ENCODE measurements around the gene SKIC2.
A peak's percentile ranks its signal among the peaks of the same experiment; 100 is the strongest.

SKIC2 gene

GRCh38 chr6:31945507-31946369 is 13.2 kb upstream of the SKIC2 start, which contains the start of gene CFB:
Gene CFB (plus strand): TSS chr6:31946095. CDS start chr6:31946222, 127 bp downstream.
- DNase-seq (ENCODE audit: low spot score) = no peak

GRCh38 chr6:31946370-31946885 is 12.5 kb upstream of the SKIC2 start:
- no peak for DNase-seq (ENCODE audit: low spot score)

- DNase-seq (ENCODE audit: low spot score) = no peak
Observed at GRCh38 chr6:31947070-31947675, 11.8 kb upstream of the SKIC2 start.

GRCh38 chr6:31947864-31948263 is 11.1 kb upstream of the SKIC2 start:
- no peak for DNase-seq (ENCODE audit: low spot score)

- no peak for DNase-seq (ENCODE audit: low spot score)
Observed at GRCh38 chr6:31948306-31948705, 10.7 kb upstream of the SKIC2 start.

- no peak for DNase-seq (ENCODE audit: low spot score)
Observed at GRCh38 chr6:31948753-31949413, 10.1 kb upstream of the SKIC2 start.

GRCh38 chr6:31949926-31950548 is 8.9 kb upstream of the SKIC2 start:
- no peak for DNase-seq (ENCODE audit: low spot score)

GRCh38 chr6:31952140-31952805 is 6.7 kb upstream of the SKIC2 start:
- DNase-seq (ENCODE audit: low spot score) = peak; percentile 32

- no peak for DNase-seq (ENCODE audit: low spot score)
Observed at GRCh38 chr6:31952890-31953289, 6.1 kb upstream of the SKIC2 start.

- no peak for DNase-seq (ENCODE audit: low spot score)
Observed at GRCh38 chr6:31954511-31954910, 4.5 kb upstream of the SKIC2 start.

GRCh38 chr6:31956796-31957195 is 2.2 kb upstream of the SKIC2 start:
- DNase-seq (ENCODE audit: low spot score) = no peak

- peak; percentile 20 for DNase-seq (ENCODE audit: low spot score)
Observed at GRCh38 chr6:31958412-31958740, 599 bp upstream of the SKIC2 start.

GRCh38 chr6:31961616-31962015 is 2.6 kb downstream of the SKIC2 start:
- DNase-seq (ENCODE audit: low spot score) = no peak

- no peak for DNase-seq (ENCODE audit: low spot score)
Observed at GRCh38 chr6:31963921-31964320, 4.9 kb downstream of the SKIC2 start.

GRCh38 chr6:31965700-31966099 is 6.7 kb downstream of the SKIC2 start:
- no peak for DNase-seq (ENCODE audit: low spot score)

- DNase-seq (ENCODE audit: low spot score) = no peak
Observed at GRCh38 chr6:31966506-31966905, 7.5 kb downstream of the SKIC2 start.

- no peak for DNase-seq (ENCODE audit: low spot score)
Observed at GRCh38 chr6:31966997-31967925, 8.3 kb downstream of the SKIC2 start.

- DNase-seq (ENCODE audit: low spot score) = no peak
Observed at GRCh38 chr6:31967926-31968320, 8.9 kb downstream of the SKIC2 start.

- no peak for DNase-seq (ENCODE audit: low spot score)
Observed at GRCh38 chr6:31968326-31968725, 9.4 kb downstream of the SKIC2 start.

GRCh38 chr6:31968791-31969711 is 10.1 kb downstream of the SKIC2 start:
- DNase-seq (ENCODE audit: low spot score) = no peak
